C4-2B (cell line): ENCODE measurements around the gene POGZ.

Source experiments
- H3K27ac ChIP-seq: fragments of 450-650 bp; 2 replicates; pipeline ENCODE4 v1.5.1; 2017
- ZFX ChIP-seq: fragments of 450-650 bp; IDR thresholded peaks from 2 replicates; pipeline ENCODE4 v1.6.1; 2017
- TF ChIP-seq, protein P1 (sequence below): fragments of 450-650 bp; conservative IDR thresholded peaks from 2 replicates; pipeline ENCODE4 v1.5.1; 2017; ENCODE audit warnings: mild to moderate bottlenecking

Gene POGZ

DNA sequence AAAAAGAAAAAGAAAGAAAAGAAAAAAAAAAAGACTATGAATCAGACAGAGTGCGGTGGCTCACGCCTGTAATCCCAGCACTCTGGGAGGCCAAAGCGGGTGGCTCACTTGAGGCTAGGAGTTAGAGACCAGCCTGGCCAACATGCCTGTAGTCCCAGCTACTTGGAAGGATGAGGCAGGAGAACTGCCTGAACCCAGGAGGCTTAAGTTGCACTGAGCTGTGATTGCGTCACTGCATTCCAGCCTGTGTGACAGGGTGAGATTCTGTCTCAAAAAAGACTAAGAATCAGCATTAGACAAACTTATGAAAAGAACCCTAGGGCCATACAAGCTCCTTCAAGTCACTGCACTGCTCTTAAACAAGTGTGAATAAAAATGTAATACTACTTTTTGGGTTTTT is 43.1 kb downstream of the POGZ start:
- H3K27ac ChIP-seq, result no peak overlapping the region
- TF ChIP-seq ZFX, result no peak
- TF ChIP-seq, protein P1, sequence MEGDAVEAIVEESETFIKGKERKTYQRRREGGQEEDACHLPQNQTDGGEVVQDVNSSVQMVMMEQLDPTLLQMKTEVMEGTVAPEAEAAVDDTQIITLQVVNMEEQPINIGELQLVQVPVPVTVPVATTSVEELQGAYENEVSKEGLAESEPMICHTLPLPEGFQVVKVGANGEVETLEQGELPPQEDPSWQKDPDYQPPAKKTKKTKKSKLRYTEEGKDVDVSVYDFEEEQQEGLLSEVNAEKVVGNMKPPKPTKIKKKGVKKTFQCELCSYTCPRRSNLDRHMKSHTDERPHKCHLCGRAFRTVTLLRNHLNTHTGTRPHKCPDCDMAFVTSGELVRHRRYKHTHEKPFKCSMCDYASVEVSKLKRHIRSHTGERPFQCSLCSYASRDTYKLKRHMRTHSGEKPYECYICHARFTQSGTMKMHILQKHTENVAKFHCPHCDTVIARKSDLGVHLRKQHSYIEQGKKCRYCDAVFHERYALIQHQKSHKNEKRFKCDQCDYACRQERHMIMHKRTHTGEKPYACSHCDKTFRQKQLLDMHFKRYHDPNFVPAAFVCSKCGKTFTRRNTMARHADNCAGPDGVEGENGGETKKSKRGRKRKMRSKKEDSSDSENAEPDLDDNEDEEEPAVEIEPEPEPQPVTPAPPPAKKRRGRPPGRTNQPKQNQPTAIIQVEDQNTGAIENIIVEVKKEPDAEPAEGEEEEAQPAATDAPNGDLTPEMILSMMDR, result no peak

GRCh38 chr1:151411884-151412283 is 47.4 kb downstream of the POGZ start:
- H3K27ac ChIP-seq, result no peak overlapping the region
- TF ChIP-seq, protein P1, result no peak
- no peak for TF ChIP-seq ZFX

GRCh38 chr1:151408891-151409290 is 50.4 kb downstream of the POGZ start:
- TF ChIP-seq, protein P1, result no peak
- no peak for TF ChIP-seq ZFX
- no peak overlapping the region for H3K27ac ChIP-seq

DNA sequence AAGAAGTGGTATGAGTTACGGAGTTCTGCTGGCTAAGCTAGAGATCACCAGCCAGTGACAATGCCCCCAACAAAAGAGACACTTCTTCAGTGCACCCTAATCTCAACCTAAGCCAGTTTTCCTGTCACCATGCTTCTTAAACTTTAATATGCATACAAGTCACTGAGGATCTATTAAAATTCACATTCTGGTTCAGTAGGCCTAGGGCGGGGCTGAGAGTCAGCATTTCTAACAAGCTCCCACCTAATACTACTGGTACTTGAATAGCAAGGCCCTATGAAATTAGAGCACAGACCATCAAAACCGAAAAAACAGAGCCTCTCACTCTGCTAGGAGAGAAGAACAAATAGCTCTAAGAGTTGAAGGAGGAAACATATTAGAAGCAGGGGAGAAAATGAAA is 52.0 kb downstream of the POGZ start:
- no peak overlapping the region for H3K27ac ChIP-seq
- TF ChIP-seq, protein P1, result no peak
- no peak for TF ChIP-seq ZFX

DNA sequence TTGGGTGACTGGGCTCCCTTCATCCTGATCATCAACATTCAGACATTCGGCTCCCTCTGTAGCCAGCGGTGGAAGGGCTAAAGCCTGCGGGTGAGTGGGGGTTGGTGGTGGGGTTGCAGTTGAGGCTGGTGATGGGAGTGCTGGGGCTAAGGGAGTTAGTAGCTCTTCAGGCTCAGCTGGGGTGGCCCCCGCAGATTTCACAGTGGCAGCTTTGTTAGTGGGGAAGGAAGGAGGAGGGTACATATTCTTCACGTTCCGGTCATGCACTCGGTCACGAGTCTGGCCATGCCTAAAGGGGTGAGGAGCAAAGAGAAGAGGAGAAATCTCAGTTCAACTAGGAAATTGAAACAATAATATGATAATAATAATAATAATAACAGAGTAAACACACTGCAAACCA is 53.1 kb downstream of the POGZ start:
- no peak for TF ChIP-seq ZFX
- TF ChIP-seq, protein P1, result no peak
- H3K27ac ChIP-seq, result no peak overlapping the region

DNA sequence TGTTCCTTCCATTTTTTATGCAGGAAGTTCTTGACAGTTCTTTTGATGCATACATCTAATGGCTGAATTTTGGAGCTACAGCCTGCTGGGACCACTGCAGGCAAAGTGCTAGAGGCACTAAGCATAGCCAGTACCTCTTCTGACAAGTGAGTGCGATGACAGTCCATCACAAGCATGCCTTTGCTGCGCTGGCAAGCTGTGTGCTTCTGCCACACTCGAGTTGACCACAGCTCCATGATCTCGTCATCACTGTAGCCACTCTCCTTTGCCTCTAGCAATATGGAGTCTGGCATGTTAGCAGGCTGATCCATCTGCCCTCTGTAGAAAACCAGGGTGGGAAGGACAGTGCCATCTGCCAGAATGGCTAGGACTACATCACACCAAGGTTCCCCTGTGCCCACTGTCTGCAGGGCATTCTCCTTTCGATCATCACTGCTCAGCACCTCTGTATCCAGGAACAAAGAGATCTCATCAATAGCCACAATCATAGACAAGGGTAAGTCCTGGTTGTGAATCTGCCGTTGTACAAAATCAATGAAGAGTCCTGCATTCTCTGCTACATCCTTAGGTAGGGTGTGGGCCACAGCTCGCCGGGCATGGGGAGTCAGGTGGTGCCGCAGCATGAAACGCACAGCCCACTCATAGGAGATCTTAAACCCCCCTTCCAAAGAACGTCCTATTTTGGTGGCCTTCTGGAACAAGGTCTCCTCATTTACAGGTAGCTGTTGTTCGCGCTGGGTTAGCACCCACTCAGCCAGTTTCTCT is 53.9 kb downstream of the POGZ start:
- TF ChIP-seq ZFX, result no peak
- TF ChIP-seq, protein P1, result no peak
- H3K27ac ChIP-seq, result no peak overlapping the region

DNA sequence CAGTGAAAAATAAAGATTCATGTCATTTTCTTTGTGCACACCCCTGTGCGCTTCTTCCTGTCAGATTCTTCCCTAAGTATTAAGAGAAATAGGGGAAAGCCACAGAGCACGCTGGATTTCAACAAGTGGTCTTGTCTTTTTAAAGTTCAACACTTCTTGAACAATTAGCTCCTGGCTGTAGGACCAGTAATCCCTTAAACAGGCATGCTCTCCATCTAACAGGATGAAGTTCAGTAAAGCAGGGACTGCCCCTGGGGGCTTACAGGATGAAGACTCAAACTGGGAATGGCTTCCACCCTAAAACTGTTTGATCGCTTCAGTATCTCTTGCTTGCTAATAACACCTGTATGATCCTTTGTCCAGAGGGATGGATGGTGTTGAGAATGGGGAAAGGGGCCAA is 55.7 kb downstream of the POGZ start:
- no peak overlapping the region for H3K27ac ChIP-seq
- TF ChIP-seq ZFX, result no peak
- TF ChIP-seq, protein P1, result no peak
